Omental fat pad (tissue), 4 donors: ENCODE measurements around the gene NFKBIB. TPM values are rescaled to one million over a fixed set of nuclear protein-coding genes. Genes with fewer than 3 reads are reported as not detected.
A peak's percentile ranks its signal among the peaks of the same experiment; 100 is the strongest.
"Not testable (repeated sequence)": the region's sequence is repeated elsewhere in the genome, so short reads cannot be mapped to it uniquely, and the experiment has no call there.

Experiments used
- ATAC-seq: fragments of 150-250 bp; one replicate; pipeline ENCODE4 v1.9.1; 2016; ENCODE audit warnings: mild to moderate bottlenecking, moderate library complexity; ENCODE audit not compliant: low FRiP score
- DNase-seq: peaks from one replicate; pipeline ENCODE4 v3.0.0-alpha.2; 2019; ENCODE audit warnings: low spot score
- total RNA-seq, 4 donors: library from RNA; depleted of rRNA; stranded (reverse); fragments of >200 nt; gene quantifications; one replicate each; pipeline ENCODE4 v1.1.0, GENCODE V29; 2016
- TF ChIP-seq, protein P1 (sequence below), 3 donors: fragments of 450-650 bp; IDR thresholded peaks; one replicate each; pipeline ENCODE4 v1.5.1; 2016 to 2017; ENCODE audit warnings: antibody characterized with exemption in 3 of 3, mild to moderate bottlenecking in 3 of 3, moderate library complexity in 2 of 3

The NFKBIB gene
- total RNA-seq, 4 donors from 2014 or later, result 19.6 to 30.9 (median 22.7) TPM

DNA sequence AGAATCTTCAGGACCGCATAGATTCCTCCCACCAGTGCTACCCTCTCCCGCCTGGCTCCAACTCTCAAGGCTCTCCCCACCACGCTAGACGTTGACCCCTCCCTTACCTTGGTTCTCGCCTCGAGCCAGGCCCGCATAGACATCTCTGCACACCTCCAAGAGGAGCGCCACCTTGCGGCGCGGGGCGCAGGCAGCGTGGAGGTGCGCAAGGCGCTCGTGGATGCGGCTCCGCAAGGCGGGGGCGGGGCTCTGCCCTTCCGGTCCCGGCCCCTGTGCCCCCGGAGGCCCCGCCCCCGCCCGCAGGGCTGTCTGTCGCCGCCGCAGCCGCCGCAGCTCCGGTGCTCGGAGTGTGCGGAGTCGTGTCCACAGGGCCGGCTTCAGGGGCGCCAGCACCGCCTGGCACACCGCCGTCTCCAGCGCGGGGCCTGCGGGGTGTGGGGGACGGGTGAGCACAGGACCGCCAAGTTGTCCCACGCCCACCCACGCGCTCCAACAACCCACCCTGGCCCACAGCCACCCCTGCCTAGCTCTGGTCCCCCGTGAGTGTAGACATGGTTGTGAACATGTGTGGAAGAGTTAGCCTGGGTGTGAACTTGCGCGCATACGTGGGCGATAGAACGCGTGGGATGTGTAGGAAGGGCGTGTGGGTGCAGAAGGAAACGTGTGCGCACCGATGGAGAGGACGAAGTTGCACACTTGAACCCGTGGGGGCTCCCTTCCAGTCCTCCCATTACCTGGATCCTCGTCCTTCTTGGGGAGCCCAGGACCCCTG, 29.7 kb upstream of the NFKBIB start:
- peak; percentile 94 for ATAC-seq
- TF ChIP-seq, protein P1, sequence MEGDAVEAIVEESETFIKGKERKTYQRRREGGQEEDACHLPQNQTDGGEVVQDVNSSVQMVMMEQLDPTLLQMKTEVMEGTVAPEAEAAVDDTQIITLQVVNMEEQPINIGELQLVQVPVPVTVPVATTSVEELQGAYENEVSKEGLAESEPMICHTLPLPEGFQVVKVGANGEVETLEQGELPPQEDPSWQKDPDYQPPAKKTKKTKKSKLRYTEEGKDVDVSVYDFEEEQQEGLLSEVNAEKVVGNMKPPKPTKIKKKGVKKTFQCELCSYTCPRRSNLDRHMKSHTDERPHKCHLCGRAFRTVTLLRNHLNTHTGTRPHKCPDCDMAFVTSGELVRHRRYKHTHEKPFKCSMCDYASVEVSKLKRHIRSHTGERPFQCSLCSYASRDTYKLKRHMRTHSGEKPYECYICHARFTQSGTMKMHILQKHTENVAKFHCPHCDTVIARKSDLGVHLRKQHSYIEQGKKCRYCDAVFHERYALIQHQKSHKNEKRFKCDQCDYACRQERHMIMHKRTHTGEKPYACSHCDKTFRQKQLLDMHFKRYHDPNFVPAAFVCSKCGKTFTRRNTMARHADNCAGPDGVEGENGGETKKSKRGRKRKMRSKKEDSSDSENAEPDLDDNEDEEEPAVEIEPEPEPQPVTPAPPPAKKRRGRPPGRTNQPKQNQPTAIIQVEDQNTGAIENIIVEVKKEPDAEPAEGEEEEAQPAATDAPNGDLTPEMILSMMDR (IDR thresholded peaks at IDR 0.05), result peak in 1 of 3 donors; percentile 47
- DNase-seq, result peak; percentile 73

DNA sequence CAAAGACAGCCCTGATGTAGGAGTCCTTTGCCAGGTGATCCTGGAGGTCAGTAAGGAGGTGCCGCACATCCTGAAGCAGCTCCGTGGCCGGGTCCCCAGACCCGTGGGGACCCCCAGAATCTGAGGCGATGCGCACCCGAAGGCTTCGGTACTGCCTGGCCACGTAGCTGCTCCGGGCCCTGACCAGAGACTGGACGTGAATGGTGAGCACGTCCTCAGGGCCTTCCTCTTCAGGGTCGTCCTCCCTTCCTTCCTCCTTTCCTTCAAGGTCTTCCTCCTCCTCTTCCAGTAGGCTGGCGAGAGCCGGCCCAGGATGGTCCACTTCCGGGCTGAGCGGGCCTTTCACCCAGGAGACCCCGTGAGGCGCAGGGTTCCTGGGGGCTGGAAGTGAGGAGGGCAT, 29.2 kb upstream of the NFKBIB start:
- DNase-seq (no peak), ATAC-seq (no peak)
- TF ChIP-seq, protein P1 (IDR thresholded peaks at IDR 0.05), result no peak

GRCh38 chr19:38873400-38873799, 26.4 kb upstream of the NFKBIB start:
- not testable (repeated sequence) for DNase-seq, ATAC-seq

DNA sequence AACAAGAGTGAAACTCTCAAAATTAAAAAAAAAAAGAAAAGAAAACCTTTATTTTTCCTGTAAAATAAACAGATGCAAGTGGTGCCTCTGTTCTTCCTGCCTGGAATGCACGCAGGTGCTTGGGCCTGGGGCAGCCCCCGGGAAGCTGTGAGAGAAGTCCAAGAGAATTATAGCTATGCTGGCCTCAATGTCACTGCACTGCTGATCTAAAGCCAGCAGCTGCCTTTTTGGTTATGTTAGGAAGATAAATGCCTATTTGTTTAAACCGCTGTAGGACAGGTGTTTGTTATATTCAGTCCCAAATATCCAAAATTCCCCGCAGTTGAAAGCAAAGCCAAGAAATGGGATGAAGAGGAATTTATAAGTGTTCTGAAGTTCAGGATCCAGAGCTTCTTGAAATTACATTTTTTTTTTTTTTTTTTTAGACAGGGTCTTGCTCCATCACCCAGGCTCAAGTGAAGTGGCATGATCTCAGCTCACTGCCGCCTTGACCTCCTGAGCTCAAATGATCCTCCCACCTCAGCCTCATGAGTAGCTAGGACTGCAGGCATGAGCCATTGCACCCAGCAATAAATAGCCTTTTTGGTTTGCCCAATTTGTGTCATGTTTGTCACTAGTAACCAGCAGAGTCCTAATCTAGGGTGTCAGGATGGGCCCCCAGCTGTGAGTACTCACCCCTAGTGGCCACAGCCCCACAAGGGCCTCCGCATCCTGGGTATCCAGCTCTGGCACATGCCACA, 23.9 kb upstream of the NFKBIB start:
- DNase-seq (no peak), ATAC-seq (no peak)
- TF ChIP-seq, protein P1 (IDR thresholded peaks at IDR 0.05), result no peak

GRCh38 chr19:38877781-38878574, 21.8 kb upstream of the NFKBIB start, which contains the start of gene RINL:
Gene RINL (minus strand): TSS chr19:38878275. CDS start chr19:38876742, 1,533 bp downstream.
- DNase-seq (no peak), ATAC-seq (no peak)
- TF ChIP-seq, protein P1 (IDR thresholded peaks at IDR 0.05), result no peak

DNA sequence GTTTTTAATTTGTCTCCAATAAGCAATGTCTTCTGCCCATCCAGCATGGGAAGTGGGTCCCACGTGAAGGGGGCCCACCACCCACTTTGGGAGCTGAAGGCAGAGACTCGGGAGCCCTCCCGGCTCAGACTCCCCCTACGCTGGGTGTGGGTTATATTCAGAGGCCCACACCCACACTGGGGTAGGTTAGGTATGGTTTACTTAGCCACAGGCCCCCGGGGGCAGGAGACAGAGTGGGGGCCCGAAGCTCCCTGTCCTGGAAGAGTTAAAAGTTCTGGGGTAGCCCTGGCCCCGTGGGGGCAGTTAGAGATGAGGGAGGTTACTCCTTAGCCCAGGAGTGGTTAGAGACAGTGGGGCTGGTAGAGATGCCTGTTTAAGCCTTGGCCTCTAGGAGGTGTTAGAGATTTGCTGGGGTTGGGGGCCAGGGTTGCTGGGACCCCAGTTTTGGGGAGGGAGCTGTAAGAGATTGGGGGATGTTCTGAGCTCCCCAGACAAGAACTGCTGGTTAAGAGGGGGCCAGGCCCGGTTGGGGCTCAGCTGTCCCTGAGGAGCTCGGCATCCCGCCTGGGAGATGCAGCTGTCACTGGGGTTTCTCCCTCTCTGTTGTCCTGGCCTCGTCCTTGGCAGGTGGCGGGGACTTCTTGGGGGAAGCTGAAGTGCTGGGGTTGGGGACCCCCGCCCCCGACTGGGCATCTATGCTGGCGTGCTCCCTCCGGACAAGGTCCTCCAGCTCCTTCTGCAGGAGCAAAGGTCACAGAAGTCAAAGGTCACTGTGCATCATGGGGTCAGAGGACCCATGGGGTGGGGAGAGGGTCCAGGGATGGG, 21.0 kb upstream of the NFKBIB start:
- DNase-seq, result no peak
- ATAC-seq, result no peak
- TF ChIP-seq, protein P1 (IDR thresholded peaks at IDR 0.05), result no peak
